GM23248 (cell line): ENCODE measurements around the gene GREM1. TPM values are rescaled to one million over a fixed set of nuclear protein-coding genes. Genes with fewer than 3 reads are reported as not detected.

Experiments used
- DNase-seq: peaks from one replicate; pipeline ENCODE4 v3.0.0-alpha.2; 2015
- H2AFZ ChIP-seq: fragments of 200-600 bp; sonication (generic); 2 replicates; pipeline ENCODE4 v1.6.1; 2016; ENCODE audit warnings: antibody characterized with exemption
- H3F3A ChIP-seq: fragments of 200-600 bp; sonication (generic); 2 replicates; pipeline ENCODE4 v1.6.1; 2016; ENCODE audit warnings: mild to moderate bottlenecking, antibody characterized with exemption, mixed run types; ENCODE audit not compliant: insufficient read depth
- H3K27ac ChIP-seq: fragments of 200-600 bp; sonication (generic); 2 replicates; pipeline ENCODE4 v1.5.1; 2016; ENCODE audit warnings: mild to moderate bottlenecking
- H3K27me3 ChIP-seq: fragments of 200-600 bp; sonication (generic); replicated peaks from 2 replicates; pipeline ENCODE4 v1.6.1; 2016; ENCODE audit warnings: mild to moderate bottlenecking; ENCODE audit not compliant: insufficient read depth
- H3K36me3 ChIP-seq: fragments of 200-600 bp; sonication (generic); 2 replicates; pipeline ENCODE4 v1.6.1; 2016; ENCODE audit warnings: low read depth, mild to moderate bottlenecking
- H3K4me1 ChIP-seq: fragments of 200-600 bp; sonication (generic); 2 replicates; pipeline ENCODE4 v1.6.1; 2016; ENCODE audit warnings: mild to moderate bottlenecking; ENCODE audit not compliant: insufficient read depth
- H3K4me2 ChIP-seq: fragments of 200-600 bp; sonication (generic); one replicate; pipeline ENCODE4 v1.6.1; 2016; ENCODE audit warnings: mild to moderate bottlenecking; ENCODE audit not compliant: unreplicated experiment
- H3K4me3 ChIP-seq: fragments of 200-600 bp; sonication (generic); 2 replicates; pipeline ENCODE4 v1.5.1; 2016; ENCODE audit warnings: mild to moderate bottlenecking
- H3K79me2 ChIP-seq: fragments of 200-600 bp; sonication (generic); 2 replicates; pipeline ENCODE4 v1.6.1; 2016; ENCODE audit warnings: mild to moderate bottlenecking; ENCODE audit not compliant: insufficient read depth
- H3K9ac ChIP-seq: fragments of 200-600 bp; sonication (generic); 2 replicates; pipeline ENCODE4 v1.6.1; 2016; ENCODE audit warnings: mild to moderate bottlenecking
- H3K9me2 ChIP-seq: fragments of 200-600 bp; sonication (generic); 2 replicates; pipeline ENCODE4 v1.6.1; 2016; ENCODE audit warnings: mixed run types, mild to moderate bottlenecking, moderate library complexity; ENCODE audit not compliant: insufficient read depth
- H3K9me3 ChIP-seq: fragments of 200-600 bp; sonication (generic); one replicate; pipeline ENCODE4 v1.6.1; 2017; ENCODE audit warnings: low read depth
- H4K20me1 ChIP-seq: fragments of 200-600 bp; sonication (generic); 2 replicates; pipeline ENCODE4 v1.6.0; 2016; ENCODE audit not compliant: insufficient read depth
- EZH2 ChIP-seq: fragments of 200-600 bp; sonication (generic); IDR thresholded peaks from 2 replicates; pipeline ENCODE4 v1.6.1; 2018; ENCODE audit warnings: antibody characterized with exemption, mild to moderate bottlenecking; ENCODE audit not compliant: insufficient read depth, poor library complexity, severe bottlenecking
- EZH2phosphoT487 ChIP-seq: fragments of 200-600 bp; sonication (generic); IDR thresholded peaks from 2 replicates; pipeline ENCODE4 v1.6.1; 2018; ENCODE audit warnings: antibody characterized with exemption, moderate library complexity, mild to moderate bottlenecking, low read depth; ENCODE audit not compliant: insufficient read depth
- WGBS, 2 experiments: methylation state at CpG; one replicate each; pipeline ENCODE4 v1.1.6; 2015 to 2017; ENCODE audit warnings: low lambda C conversion rate in 2 of 2, low coverage in 1 of 2; ENCODE audit errors: missing lambda C conversion rate in 2 of 2; 5-methylcytosine and 5-hydroxymethylcytosine counted together
- in situ Hi-C: fragments of 300-500 bp; cut with MboI; formaldehyde crosslinking; loops from 2 replicates; pipeline ENCODE4 v1.15.0; 2020
- polyA plus RNA-seq: library from polyadenylated mRNA; unstranded; fragments of >200 nt; fragmentation: Nextera tagmentation; extraction: Ambion mirVana; gene quantifications from 2 replicates; pipeline ENCODE4 v1.2.1, GENCODE V29; 2016
- total RNA-seq: library from RNA; depleted of rRNA; stranded (reverse); fragments of >200 nt; shearing (Covaris generic); gene quantifications from 2 replicates; pipeline ENCODE4 v1.2.3, GENCODE V29; 2014

Gene GREM1
- total and polyA plus RNA-seq, 2 experiments from 2014 or later: 584 to 1,005 TPM

DNA sequence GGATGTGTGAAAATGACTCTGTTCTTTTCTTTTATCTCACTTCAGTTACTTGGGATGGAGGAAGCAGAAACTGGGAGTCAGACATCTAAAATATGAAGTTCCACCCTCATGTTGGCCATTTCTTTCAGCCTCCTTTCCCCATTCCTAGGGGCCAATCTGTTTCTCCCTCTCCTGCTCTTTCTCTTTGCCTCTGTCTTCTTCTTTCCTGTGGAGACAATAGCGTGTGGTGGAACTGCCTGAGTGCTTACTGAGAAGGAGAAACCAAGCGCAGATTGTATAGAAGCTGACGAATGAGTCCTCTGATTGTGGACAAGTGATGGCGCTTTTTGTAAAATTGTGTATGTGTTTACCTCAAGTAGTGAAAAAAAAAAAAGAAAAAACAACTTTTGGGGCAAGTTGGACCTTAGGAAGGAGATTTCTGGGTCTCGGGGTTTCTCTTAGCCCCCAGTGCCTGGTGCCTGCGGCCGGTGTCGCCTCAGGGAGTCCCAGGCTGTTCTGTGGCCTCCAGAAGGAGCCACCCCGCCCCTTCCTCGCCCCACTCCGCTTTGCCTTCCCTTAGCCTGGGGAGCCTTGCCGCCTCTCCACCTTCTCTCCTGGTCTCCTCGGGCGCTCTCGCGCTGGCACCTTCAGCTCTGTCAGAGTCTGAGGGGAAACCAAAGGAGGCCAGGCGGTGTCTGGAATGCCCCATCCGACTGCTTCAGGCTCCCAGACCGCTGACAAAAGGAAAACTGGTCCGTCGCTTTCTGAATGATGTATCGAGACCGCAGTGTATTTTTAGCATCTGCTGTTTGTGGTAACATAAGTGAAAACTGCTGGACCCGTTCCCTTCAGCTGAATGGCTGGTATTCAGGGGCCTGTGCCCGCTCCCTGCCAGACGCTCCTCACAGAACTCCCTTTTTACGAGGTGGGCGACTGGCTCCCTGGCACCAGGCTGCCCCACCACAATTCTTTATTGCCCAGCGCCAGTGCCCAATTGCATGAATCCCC, 46.2 kb upstream of the GREM1 start:
- DNase-seq: peak; percentile 92
- H3K36me3 ChIP-seq: no peaks in the 10 kb centered on the region
- peak overlapping the region; percentile 66 for H2AFZ ChIP-seq
- 0 out of 2 replicates have a peak, but pooled peaks cover 5% of the 10 kb centered on the region for H3K79me2 ChIP-seq
- peak overlapping the region; percentile 84 for H3K4me2 ChIP-seq
- no peaks in the 10 kb centered on the region for H4K20me1 ChIP-seq
- peak overlapping the region; percentile 61 for H3K4me3 ChIP-seq
- TF ChIP-seq EZH2phosphoT487: no peak
- TF ChIP-seq EZH2: no peak
- H3K9me2 ChIP-seq: no peaks in the 10 kb centered on the region
- peak overlapping the region; percentile 85 for H3K9ac ChIP-seq
- peaks cover 37% of the 10 kb centered on the region for H3K4me1 ChIP-seq
- no peaks in the 10 kb centered on the region for H3K27me3 ChIP-seq
- WGBS, 2 experiments: 21 to 24% methylated on average over 27 to 29 of the region's 29 CpGs
- no peaks in the 10 kb centered on the region for H3K9me3 ChIP-seq
- H3K27ac ChIP-seq: peak overlapping the region; percentile 95
- H3F3A ChIP-seq: peaks cover 48% of the 10 kb centered on the region
- in situ Hi-C loops: loop anchor here (5.0 to 25.0 kb wide), 2 partner anchors 46 to 166 kb away; partner anchors contain the start of gene GREM1

DNA sequence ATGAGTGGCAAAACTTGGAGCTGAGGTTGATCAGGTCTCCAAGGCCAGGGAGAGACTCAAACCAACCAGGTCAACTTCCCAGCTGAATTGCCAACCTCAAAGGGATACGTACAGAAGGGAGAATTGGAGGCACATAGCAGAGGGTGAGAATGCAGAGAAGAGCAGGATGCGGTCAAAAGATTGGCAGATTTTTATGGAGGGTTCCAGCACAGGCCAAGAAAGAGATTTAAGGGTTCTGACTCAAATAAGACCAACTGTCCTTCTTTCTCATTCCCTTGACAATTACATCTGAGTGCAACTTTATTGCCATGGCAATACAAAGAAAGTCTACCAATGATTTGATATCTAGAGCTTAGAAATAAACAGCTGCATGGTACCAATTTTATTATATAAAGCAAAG, 43.1 kb upstream of the GREM1 start:
- 73 to 74% methylated on average over 2 of the region's 2 CpGs for WGBS, 2 experiments

DNA sequence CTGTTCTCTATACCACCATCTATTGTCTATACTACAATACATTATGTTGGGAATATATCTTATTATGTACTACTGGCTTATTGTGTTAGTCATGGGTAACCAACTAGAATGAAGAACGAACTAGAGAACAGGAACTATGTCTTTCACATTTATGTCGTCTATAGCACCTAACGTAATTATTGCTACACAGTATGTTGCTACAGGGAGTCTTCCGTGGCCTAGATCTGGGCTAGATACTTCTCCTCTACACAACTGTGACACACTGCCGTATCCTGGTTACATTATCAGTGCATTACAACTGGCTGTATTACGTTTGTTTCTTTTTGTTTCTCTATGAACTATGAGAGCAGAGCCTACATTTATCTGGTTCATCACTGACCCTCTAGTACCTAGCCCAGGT, 42.3 kb upstream of the GREM1 start:
- no peak for DNase-seq
- 75 to 76% methylated on average over 6 of the region's 6 CpGs for WGBS, 2 experiments
- H3K9ac ChIP-seq: no peak overlapping the region
- H3K9me3 ChIP-seq: no peaks in the 10 kb centered on the region
- in situ Hi-C loops: no loop called here
- H3K4me1 ChIP-seq: peaks cover 25% of the 10 kb centered on the region
- no peak overlapping the region for H3K27ac ChIP-seq
- no peak overlapping the region for H3K4me2 ChIP-seq
- no peaks in the 10 kb centered on the region for H3K36me3 ChIP-seq
- H2AFZ ChIP-seq: no peak overlapping the region
- H3K9me2 ChIP-seq: no peaks in the 10 kb centered on the region
- TF ChIP-seq EZH2: no peak
- TF ChIP-seq EZH2phosphoT487: no peak
- H3K27me3 ChIP-seq: no peaks in the 10 kb centered on the region
- no peak overlapping the region for H3K4me3 ChIP-seq
- H3F3A ChIP-seq: peaks cover 28% of the 10 kb centered on the region
- H3K79me2 ChIP-seq: no peaks in the 10 kb centered on the region
- no peaks in the 10 kb centered on the region for H4K20me1 ChIP-seq

More for the DNA sequence above, 43.1 kb upstream of the GREM1 start:
- H3K4me2 ChIP-seq: no peak overlapping the region
- TF ChIP-seq EZH2: no peak
- TF ChIP-seq EZH2phosphoT487: no peak
- no peaks in the 10 kb centered on the region for H3K9me2 ChIP-seq
- H3K9ac ChIP-seq: no peak overlapping the region
- in situ Hi-C loops: loop anchor here (5.0 to 25.0 kb wide), 2 partner anchors 43 to 163 kb away; partner anchors contain the start of gene GREM1
- peaks cover 36% of the 10 kb centered on the region for H3F3A ChIP-seq
- no peak overlapping the region for H3K27ac ChIP-seq
- no peaks in the 10 kb centered on the region for H3K27me3 ChIP-seq
- H3K9me3 ChIP-seq: no peaks in the 10 kb centered on the region
- peaks cover 33% of the 10 kb centered on the region for H3K4me1 ChIP-seq
- H3K79me2 ChIP-seq: no peaks in the 10 kb centered on the region
- H3K36me3 ChIP-seq: no peaks in the 10 kb centered on the region
- H2AFZ ChIP-seq: no peak overlapping the region
- DNase-seq: no peak
- no peaks in the 10 kb centered on the region for H4K20me1 ChIP-seq
- H3K4me3 ChIP-seq: no peak overlapping the region

DNA sequence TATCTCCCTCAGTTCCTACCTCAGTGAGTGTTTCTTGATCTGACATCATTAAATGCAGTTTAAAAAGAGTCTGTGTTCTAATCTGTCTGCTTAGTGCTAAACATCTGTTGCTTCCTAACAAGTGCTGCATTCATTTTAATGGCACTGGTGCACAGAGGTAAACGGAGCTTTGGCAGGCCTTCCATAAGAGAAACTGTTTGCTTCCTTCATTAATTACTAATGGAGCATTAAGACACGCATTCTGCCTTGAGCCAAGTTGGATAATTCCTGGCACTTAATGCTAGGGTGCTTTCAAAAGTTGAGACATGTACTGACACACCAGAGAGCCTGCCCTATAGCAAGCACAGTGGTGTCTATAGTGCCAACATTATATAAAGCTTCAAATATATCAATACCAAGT, 41.6 kb upstream of the GREM1 start:
- in situ Hi-C loops: no loop called here
- Histone ChIP-seq H3K79me2 (no peaks in the 10 kb centered on the region), H3F3A (peaks cover 21% of the 10 kb centered on the region), H3K9me2 (no peaks in the 10 kb centered on the region), H3K4me1 (peaks cover 18% of the 10 kb centered on the region), H4K20me1 (no peaks in the 10 kb centered on the region), H3K36me3 (no peaks in the 10 kb centered on the region), H3K4me2 (no peak overlapping the region), H2AFZ (no peak overlapping the region), H3K27me3 (no peaks in the 10 kb centered on the region), H3K27ac (no peak overlapping the region), H3K4me3 (no peak overlapping the region), H3K9me3 (no peaks in the 10 kb centered on the region), H3K9ac (no peak overlapping the region)
- DNase-seq: no peak
- TF ChIP-seq EZH2 (no peak), EZH2phosphoT487 (no peak)
- 83 to 91% methylated on average over 2 of the region's 2 CpGs for WGBS, 2 experiments
